Measurements from ENCODE around the gene AMACR.
"Not testable (repeated sequence)": the region's sequence is repeated elsewhere in the genome, so short reads cannot be mapped to it uniquely, and the experiment has no call there.

The AMACR gene

DNA sequence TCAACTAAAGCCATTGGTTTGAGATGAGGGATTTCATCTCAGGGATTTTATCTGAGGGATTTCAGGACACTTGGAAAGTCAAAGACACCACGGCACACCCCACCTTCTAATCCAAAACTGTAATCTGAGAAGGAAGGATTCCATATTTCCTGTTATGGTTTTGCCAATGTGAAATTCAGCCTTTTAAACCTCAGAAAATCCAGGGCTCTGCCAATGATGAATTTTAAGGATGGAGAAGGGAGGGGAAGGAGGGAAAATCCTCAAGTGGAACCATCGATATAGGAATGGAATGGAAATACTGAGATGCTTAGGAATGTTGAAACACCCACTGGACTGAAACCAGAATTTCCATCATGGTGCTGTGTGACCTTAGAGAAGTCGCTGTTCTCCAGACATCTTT is 29.9 kb upstream of the AMACR start:
- DNase-seq (ENCODE audit: low spot score): peak; percentile 17

DNA sequence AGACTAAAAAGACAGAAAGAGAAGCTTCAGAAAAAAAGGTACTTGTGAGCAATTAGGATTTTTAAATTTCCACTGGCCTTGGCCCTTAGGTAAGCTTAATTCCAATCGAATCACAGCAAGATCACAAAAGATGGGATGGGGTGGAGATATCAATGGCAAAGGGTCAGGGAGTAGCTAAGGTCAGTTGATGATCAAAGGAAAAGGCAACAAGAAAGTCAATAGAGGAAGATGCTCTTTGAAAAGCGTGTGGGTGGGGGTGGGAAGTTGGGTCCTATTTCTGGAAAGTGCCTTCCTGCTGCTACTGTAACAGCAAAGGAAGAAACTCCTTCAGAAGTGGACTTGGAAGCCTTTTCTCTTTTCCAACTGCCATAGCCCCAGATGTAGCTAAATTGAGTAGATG is 27.9 kb upstream of the AMACR start:
- no peak for DNase-seq (ENCODE audit: low spot score)

DNA sequence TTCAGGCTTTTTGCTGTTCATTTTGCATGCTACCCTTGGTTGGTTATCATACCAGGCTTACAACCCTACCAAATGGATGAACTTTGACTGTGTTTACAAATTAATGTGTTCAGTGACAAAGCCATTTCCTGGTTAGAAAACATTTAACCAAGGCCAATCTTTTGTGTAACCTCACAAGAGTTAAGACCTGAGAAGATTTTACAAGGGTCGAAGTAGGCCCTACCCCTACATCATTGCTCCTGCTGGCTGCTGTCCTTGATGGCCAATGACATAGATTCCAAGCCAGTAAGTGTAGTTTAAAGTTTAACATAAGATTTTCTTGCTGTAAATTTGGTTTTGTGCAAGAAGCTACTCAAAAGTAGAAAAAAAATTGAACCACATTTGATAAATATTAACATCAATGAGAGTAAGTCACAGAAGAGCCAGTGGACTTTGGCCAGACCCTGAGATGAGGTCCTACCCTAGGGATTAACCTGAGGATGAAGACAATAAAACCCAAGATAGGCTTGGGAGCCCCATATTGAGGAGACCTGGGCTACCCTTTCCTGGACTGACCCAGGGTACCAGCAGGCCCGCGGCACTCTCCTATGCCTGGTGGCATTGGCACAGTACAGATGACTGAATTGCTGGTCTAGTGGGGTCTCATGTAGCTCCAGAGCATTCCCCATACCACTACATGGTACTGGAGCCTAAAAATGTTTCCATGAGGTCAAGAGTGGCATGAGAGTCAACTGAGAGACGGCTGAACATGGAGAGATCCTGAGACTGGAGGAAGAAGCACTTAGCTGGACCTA is 26.9 kb upstream of the AMACR start:
- no peak for DNase-seq (ENCODE audit: low spot score)

DNA sequence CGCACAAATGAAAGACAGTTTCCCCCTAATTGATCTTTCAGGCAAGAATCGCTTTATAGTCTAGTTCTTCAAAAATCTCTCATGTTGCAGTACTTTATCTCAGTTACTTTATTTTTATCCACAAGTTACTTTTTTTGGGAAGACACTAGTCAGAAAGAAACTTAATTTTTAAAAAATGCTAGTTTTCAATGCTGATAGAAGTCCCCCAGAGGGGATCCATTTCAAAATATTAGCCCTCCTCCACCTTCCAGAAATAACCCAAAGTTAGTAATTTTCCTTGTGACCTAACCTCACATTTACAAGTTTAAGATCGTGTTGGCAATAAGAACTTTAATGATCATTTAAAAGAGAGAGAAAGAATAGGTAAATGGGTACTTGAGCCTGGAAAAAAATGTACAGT is 24.1 kb upstream of the AMACR start:
- DNase-seq (ENCODE audit: low spot score): no peak

DNA sequence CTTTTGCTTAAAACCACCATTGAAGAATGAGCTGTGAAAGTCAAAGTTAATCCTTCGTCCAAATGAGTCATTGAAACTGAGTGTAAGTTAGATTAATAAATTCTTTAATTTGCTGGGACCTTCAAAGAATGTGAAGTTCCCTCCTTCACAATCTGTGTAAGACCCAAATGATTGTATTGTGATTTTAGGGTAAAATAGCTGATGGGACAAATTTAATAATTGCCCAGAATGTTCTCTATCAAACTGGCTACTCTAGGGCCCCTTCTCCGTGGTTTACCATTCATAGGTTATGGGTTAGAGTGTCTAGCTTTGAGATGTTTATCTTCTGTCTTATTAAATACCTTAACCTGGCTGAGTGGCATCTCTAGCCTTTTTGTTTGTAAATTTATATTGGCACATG is 23.3 kb upstream of the AMACR start:
- DNase-seq (ENCODE audit: low spot score): no peak

DNA sequence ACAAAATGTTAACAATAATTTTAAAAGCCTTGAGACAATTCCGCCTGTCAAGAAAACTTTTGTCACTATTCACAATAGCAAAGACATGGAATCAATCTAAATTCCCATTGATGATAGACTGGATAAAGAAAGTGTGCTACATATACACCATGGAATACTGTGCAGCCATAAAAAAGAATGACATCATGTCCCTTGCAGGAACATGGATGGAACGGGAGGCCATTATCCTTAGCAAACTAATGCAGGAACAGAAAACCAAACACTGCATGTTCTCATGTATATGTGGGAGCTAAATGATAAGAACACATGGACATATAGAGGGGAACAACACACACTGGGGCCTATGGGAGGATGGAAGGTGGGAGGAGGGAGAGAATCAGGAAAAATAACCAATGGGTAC is 22.7 kb upstream of the AMACR start:
- not testable (repeated sequence) for DNase-seq (ENCODE audit: low spot score)

DNA sequence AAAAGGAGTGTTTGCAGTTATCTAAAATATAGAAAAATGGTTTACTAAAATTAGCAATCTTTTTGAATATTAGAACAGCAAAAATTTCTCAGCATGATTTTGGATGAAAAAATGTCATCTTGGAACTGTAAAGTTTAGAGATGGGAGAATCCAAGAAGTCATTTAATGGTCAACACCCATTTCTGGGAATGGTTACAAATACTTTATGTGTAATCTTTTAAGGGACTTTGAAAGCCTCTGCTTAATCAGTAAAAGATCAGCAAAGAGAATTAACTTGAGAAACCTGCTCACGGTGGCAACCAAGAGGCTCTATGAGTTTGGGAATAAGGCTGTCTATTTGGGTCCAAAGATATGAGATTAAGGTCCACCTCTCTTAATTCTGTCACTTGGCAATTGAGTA is 22.2 kb upstream of the AMACR start:
- no peak for DNase-seq (ENCODE audit: low spot score)

DNA sequence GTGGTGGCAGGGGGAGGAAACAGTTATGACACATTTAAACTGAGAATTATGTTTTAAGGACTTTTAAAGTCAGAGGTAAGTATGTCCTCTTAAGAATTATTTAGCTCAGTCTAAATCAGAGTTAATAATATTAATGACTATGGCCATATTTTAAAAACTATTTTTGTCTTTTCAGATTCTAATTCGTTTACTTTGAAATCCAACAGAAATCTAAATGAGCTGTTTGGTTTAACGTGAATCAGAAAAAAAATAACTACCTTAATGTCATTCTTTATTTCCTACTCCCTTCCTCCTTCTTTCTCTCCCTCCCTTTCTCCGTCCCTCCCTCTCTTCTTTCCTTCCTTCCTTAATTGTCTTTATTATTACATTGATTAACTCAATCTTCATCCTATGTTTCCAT is 20.5 kb upstream of the AMACR start:
- no peak for DNase-seq (ENCODE audit: low spot score)

DNA sequence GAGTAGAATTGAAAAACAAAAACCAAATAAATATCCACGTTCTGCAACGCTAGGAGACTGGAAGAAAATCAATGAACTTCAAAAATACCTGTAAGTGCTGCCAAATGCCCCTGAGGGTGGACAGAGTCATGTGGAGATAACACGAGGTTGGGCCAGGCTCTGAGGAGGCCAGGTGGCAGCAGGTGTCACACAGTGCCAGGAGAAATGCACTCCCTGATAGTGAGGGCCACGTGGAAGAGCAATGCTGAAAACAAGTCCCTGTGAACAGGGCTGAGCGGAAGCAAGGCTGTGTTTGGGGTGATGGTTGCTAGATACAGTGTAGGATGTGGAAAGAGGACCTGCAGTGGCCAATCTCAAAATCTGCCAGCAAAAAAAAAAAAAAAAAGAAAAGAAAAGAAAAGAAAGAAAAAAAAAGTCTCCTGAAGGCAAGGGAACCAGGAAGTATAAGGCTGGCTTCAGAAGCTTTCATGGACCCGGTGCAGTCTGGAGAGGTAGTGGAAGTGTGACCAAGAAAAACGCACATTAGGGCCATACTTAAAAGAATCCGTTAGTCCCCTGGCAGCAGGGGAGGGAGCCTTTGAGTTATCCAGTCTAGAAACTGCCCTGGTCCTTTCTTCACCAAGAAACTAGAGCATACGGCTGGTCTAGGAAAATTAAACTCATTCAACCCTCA is 18.4 kb upstream of the AMACR start:
- no peak for DNase-seq (ENCODE audit: low spot score)

DNA sequence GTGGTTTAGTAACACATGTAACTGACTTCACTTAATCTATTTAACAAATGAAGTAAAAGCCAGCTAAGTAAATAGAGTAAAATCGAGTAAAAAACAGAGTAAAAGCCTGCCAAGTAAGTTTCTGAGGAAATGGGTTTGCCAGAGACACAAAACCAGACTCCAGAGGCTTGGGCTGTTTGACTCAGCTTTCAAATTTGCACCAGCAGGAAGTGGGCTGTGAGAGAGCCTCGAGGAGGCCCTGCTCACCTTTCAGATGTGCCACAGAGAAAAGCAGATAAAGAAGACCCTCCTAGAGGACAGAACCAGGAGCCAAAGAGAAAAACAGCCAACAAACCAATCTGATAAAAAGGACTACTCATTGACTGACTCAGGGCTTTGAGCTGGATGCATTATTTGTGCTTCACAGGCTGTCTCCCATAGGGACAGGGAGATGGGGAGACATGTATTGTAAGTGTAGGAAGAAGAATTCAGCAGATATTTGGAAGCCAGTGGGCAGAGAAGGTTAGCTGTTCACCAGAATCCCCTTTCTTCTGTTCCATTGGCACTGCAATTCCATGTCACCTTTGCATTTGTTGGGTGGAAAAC is 14.4 kb upstream of the AMACR start:
- DNase-seq (ENCODE audit: low spot score): peak; percentile 26

DNA sequence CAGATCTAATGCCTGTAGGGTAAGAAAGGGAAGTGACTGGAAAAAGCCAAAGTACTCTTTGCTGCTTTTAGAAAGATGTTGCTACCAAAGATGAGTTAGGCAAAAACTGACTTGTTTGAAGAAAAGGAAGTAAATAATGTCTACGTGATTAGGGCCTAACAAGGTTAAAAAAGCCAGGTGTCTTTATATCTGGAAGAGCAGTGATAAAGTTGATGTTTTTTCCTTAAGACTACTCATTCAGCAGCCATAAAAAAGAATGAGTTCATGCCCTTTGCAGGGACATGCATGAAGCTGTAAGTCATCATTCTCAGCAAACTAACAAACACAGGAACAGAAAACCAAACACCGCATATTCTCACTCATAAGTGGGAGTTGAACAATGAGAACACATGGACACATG is 13.5 kb upstream of the AMACR start:
- DNase-seq (ENCODE audit: low spot score): no peak

DNA sequence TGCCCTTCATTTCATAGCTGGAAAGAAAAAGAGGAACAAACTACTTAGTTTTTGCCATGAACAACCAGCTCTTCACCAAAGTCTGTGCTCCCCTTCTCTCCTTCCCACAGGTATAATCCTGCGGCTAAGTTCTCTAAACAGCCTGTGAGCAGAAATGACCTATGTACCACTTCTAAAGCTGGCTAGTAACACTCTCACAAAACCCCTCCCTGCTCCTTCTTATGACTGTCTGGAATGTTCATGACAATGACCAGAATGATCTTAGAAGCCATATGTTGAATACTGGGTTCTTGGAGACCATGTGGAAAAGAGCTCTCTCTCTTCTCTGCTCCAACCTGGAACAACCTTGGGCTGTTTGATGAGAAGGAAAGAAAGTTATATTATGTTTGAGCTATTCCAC is 12.9 kb upstream of the AMACR start:
- no peak for DNase-seq (ENCODE audit: low spot score)

DNA sequence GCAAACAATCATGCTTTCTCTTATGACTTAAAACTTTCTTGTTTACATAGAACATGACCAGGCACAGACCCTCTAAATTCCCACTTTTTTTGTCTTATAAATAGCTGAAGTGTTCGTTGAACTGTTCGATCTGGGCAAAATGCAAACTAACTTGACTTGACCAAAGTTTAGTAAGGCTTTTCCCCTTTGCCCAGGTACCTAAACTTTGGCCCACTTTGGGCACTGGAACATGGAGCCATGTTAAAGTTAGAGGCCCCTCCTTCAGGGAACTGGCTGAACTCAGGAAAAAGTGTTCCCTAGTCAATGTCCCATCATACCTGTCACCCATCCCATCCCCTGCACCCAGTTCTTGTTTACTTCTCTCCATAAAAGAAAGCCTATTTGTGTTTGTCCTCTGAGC is 9.4 kb upstream of the AMACR start:
- no peak for DNase-seq (ENCODE audit: low spot score)

DNA sequence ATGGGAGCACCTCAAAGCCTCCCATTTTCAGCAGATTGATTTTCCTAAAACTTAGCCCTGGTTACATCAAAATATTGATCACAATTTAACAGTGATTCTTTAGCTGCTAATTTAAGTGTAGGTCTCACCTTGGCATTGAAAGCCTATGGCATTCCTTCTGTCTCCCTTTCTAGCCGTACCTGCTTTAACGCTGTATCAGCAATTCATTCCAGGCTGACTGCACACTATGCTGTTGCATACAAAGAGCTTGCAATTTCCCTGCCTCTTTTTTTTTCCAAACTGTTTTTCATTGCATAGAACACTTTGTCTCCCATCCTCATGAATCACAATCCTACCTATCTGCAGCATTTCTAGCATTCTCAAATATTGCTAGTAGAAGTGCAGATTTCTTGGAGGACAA is 8.9 kb upstream of the AMACR start:
- no peak for DNase-seq (ENCODE audit: low spot score)

DNA sequence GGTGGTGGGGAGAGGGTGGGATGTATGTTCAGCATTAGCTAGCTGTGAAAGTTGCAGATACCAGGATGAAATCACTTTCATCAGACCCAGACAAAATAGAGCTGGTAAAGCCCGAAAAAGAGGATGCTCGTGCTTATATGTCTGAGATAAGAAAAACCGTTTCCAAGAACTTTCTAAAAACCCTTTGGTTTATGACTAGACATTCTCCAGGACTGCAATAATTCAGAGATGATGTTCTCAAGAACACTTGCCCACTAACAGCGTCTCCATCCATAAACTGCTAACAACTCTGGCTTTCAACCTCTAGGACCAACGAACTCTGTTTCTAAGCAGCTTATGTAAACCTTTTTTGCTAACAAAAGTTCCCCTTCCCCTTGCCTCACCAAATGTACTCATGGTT is 8.4 kb upstream of the AMACR start:
- DNase-seq (ENCODE audit: low spot score): no peak

DNA sequence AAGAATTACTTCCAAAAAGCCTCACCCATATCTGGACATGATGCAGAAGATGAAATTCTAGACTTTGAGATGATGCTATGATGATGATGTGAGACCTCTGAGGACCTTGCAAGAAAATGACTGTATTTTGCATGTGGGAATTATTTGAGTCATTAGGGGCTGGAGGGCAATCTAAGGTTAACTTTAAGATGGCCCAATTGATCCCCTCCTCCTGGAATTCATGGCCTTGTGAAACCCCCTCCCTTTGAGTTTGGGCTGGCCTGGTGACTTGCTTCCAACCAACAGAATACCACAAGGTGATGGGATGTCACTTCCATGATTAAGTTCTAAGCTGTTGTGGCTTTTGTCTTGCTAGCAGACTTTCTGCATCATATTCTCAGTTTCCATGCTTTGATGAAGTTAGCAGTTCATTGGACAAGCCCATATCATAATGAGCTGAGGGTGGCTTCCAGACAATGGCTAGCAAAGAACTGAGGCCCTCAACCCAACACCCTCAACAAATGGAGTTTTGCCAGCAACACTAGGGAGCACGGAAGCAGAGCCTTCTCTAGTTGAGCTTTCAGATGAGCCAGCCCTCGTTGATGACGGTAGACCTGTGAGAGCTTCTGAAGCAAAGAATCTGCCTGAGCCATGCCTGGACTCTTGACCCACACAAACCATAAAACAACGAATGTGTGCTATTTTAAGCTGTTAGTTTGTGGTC is 7.4 kb upstream of the AMACR start:
- DNase-seq (ENCODE audit: low spot score): no peak

DNA sequence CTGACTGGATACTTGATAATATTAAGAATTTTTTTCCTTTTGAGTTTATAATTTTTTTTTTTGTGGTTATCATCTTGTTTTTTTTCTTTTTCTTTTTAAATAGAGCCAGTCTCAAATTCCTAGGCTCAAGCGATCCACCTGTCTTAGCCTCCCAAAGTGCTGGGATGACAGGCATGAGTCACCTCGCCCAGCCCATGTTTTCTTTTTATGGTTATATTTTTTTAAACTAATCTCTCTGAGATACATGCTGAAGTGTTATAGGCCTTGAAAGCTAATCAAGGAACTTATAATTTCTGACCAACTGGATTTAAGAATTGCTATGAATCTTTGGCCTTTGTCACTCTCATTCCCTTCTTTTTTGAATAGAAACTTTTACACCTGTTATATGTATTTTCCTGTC is 6.8 kb upstream of the AMACR start:
- no peak for DNase-seq (ENCODE audit: low spot score)

DNA sequence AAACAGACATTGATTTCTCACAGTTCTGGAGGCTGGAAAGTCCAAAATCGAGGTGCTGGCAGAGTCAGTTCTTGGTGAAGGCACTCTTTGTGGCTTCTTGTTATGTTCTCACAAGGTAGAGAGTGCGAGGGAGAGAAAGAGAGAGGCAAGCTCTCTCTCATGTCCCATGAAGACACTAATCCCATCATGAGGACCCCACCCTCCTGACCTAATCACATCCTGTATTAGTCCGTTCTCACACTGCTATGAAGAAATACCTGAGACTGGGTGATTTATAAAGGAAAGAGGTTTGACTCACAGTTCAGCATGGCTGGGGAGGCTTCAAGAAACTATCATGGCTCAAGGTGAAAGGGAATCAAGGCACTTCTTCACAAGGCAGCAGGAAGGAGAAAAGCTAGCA is 5.7 kb upstream of the AMACR start:
- DNase-seq (ENCODE audit: low spot score): no peak

DNA sequence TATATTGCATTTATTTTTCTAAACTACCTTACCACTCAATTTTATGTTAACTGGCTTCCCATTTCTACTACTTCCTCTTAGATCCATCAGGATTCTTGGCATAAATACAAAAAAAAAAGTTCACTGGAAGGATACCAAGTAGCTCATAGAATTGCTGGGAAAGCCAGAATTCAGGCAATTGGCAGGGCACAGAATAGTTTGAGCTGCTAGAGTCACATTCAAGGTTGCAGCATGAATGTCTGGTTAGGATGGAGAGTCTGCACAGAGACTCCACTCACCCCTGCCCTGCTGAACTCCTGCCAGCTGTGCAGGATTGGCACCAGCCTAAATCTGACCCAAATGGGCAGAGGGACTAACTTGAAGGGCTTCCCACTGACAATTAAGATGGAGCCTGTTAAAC is 4.9 kb upstream of the AMACR start:
- peak; percentile 31 for DNase-seq (ENCODE audit: low spot score)

DNA sequence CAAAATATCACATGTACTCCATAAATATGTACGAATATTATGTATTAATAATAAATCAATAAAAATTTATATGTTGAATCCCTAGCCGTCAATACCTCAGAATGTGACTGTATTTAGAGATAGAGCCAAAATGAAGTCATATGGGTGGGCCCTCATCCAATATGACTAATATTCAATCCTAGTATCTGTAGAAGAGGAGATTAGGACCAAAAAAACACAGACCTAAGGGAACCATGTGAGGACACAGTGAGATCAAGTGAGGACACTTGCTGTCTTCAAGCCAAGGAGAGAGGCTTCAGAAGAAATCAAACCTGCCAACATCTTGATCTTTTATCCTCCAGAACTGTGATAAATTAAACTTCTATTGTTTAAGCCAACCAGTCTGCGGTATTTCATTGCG is 3.7 kb upstream of the AMACR start:
- DNase-seq (ENCODE audit: low spot score): no peak

DNA sequence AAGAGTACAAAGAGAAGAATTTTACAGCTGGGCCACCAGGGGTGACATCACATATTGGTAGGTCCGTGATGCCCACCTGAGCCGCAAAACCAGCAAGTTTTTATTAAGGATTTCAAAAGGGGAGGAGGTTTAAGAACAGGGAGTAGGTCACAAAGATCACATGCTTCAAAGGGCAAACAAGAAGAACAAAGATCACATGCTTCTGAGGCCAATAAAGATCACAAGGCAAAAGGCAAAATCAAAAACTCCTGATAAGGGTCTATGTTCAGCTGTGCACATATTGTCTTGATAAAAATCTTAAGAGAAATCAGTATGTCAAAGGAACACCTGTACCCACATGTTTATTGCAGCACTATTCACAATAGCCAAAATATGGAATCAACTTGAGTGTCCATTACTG is 2.3 kb upstream of the AMACR start:
- not testable (repeated sequence) for DNase-seq (ENCODE audit: low spot score)

DNA sequence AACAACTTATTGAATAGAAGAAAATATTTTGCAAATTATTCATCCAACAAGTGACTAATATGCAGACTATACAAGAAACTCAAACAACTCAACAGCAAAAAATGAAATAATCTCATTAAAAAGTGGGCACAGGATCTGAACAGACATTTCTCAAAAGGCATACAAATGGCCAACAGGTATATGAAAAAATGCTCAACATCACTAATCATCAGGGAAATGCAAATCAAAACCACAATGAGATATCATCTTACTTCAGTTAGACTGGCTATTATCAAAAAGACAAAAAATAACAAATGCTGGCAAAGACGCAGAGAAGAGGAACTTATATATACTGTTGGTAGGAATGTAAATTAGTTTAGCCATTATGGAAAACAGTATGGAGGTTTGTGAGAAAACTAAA is 1.8 kb upstream of the AMACR start:
- no peak for DNase-seq (ENCODE audit: low spot score)

DNA sequence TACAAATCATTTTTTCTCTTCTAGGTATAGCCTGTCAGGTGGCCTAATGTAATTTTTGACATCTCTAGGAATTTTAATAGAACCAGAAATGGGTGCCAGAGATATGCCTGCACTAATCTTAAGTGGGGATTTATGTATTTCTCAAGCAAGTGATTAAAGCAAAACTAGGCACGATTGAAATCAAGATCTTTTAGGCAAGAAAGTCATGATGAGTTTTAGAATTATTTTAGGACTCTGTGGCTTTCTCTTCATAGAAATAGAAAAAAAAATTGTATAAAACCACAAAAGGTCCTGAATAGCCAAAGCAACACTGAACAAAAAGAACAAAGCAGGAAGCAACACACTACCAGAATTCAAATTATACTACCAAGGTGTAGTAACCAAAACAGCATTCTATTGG is 952 bp upstream of the AMACR start:
- DNase-seq (ENCODE audit: low spot score): no peak

Measured in AG08395 (cell line).